Measurements from ENCODE around the gene ELAVL1. TPM values are rescaled to one million over a fixed set of nuclear protein-coding genes. Genes with fewer than 3 reads are reported as not detected.

ELAVL1 gene
- total and polyA plus RNA-seq, 2 of the 13 experiments (the other 11 are each of a cell fraction or from before 2014, with no cell fraction given) = 27.9 to 38.4 TPM

GRCh38 chr19:7916103-7916954, 89.1 kb downstream of the ELAVL1 start (continued):
- TF ChIP-seq, protein P1, sequence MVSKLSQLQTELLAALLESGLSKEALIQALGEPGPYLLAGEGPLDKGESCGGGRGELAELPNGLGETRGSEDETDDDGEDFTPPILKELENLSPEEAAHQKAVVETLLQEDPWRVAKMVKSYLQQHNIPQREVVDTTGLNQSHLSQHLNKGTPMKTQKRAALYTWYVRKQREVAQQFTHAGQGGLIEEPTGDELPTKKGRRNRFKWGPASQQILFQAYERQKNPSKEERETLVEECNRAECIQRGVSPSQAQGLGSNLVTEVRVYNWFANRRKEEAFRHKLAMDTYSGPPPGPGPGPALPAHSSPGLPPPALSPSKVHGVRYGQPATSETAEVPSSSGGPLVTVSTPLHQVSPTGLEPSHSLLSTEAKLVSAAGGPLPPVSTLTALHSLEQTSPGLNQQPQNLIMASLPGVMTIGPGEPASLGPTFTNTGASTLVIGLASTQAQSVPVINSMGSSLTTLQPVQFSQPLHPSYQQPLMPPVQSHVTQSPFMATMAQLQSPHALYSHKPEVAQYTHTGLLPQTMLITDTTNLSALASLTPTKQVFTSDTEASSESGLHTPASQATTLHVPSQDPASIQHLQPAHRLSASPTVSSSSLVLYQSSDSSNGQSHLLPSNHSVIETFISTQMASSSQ (IDR thresholded peaks at IDR 0.05; ENCODE audit: low read depth) = no peak
- TF ChIP-seq, protein P1 (CRISPR knock-in tag; IDR thresholded peaks at IDR 0.05; ENCODE audit: borderline replicate concordance) = 0 out of 2 replicates have a peak, but pooled peaks have one; percentile 42
- TF ChIP-seq ZSCAN31 (CRISPR knock-in tag; IDR thresholded peaks at IDR 0.05; ENCODE audit: low read depth) (no peak), ZNF619 (CRISPR knock-in tag; IDR thresholded peaks at IDR 0.05) (no peak), DNMT3B (CRISPR knock-in tag; conservative IDR thresholded peaks at IDR 0.05) (no peak), ZNF101 (CRISPR knock-in tag; IDR thresholded peaks at IDR 0.05; ENCODE audit: borderline replicate concordance, low read depth) (0 out of 2 replicates have a peak, but pooled peaks have one; percentile 89), XBP1 (CRISPR knock-in tag; IDR thresholded peaks at IDR 0.05) (no peak), NFKB2 (CRISPR knock-in tag; IDR thresholded peaks at IDR 0.05; ENCODE audit: borderline replicate concordance) (0 out of 2 replicates have a peak, but pooled peaks have one; percentile 5), ZNF496 (CRISPR knock-in tag; IDR thresholded peaks at IDR 0.05; ENCODE audit: insufficient replicate concordance) (no peak), NCOR1 (IDR thresholded peaks at IDR 0.05; ENCODE audit: borderline replicate concordance, low read length) (no peak), CC2D1A (CRISPR knock-in tag; IDR thresholded peaks at IDR 0.05) (no peak), ZNF225 (CRISPR knock-in tag; IDR thresholded peaks at IDR 0.05) (no peak; the same call in 1 of the 2 replicates), ZNF672 (CRISPR knock-in tag; IDR thresholded peaks at IDR 0.05) (no peak), MYC (CRISPR knock-in tag; IDR thresholded peaks at IDR 0.05; ENCODE audit: borderline replicate concordance) (peak; percentile 48), ZFP82 (CRISPR knock-in tag; IDR thresholded peaks at IDR 0.05; ENCODE audit: borderline replicate concordance) (no peak), RFX1 (IDR thresholded peaks at IDR 0.05) (no peak), ZNF414 (CRISPR knock-in tag; IDR thresholded peaks at IDR 0.05) (no peak), GPN1 (CRISPR knock-in tag; IDR thresholded peaks at IDR 0.05; ENCODE audit: borderline replicate concordance) (no peak), ZNF749 (CRISPR knock-in tag; IDR thresholded peaks at IDR 0.05; ENCODE audit: borderline replicate concordance) (0 out of 2 replicates have a peak, but pooled peaks have one; percentile 28), YEATS4 (CRISPR knock-in tag; IDR thresholded peaks at IDR 0.05; ENCODE audit: borderline replicate concordance) (peak; percentile 70), GABPA (IDR thresholded peaks at IDR 0.05; ENCODE audit: low read depth, low read length) (peak; percentile 34; the same call in 1 of the 2 replicates), GABPA (CRISPR knock-in tag; IDR thresholded peaks at IDR 0.05; ENCODE audit: low read depth) (no peak)
- TF ChIP-seq, protein P2, sequence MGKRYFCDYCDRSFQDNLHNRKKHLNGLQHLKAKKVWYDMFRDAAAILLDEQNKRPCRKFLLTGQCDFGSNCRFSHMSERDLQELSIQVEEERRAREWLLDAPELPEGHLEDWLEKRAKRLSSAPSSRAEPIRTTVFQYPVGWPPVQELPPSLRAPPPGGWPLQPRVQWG (CRISPR knock-in tag; IDR thresholded peaks at IDR 0.05; ENCODE audit: borderline replicate concordance, low read depth) = no peak
- TF ChIP-seq, protein P3, sequence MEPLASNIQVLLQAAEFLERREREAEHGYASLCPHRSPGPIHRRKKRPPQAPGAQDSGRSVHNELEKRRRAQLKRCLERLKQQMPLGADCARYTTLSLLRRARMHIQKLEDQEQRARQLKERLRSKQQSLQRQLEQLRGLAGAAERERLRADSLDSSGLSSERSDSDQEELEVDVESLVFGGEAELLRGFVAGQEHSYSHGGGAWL (CRISPR knock-in tag; IDR thresholded peaks at IDR 0.05) = no peak
